Esophagus muscularis mucosa (tissue), 3 donors: Measurements from ENCODE around the gene P2RY8.

Experiments
- POLR2A ChIP-seq: fragments of 450-650 bp; IDR thresholded peaks from one replicate; pipeline ENCODE4 v1.6.1; 2017; ENCODE audit warnings: antibody characterized with exemption, moderate library complexity, mild to moderate bottlenecking, low read depth
- TF ChIP-seq, protein P1 (sequence below), 3 experiments: fragments of 200-600 bp in 2 of 3; fragments of 450-650 bp in 1 of 3; sonication (generic) in 2 of 3; IDR thresholded peaks; one replicate each; pipeline ENCODE4 v1.5.1; 2017 to 2019; ENCODE audit warnings: antibody characterized with exemption in 3 of 3, mild to moderate bottlenecking in 2 of 3, moderate library complexity in 1 of 3

DNA sequence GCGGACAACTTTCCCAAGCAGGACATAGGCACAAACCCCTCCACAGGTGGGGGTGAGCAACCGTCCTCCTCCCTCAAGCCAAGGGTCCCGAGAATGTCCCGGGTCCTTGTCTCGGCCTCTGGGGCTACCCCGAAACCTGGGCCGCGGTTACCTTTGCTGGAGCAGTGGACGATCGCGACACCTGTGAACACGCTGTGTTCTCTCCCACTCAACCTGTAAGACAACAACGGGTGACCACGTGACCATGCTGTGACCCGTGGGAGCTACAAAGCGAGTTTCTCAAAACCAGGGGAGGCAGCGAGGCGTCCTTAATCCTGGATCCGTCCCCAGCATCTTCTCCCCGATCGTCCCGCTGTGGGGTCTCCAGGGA, 102.1 kb downstream of the P2RY8 start:
- TF ChIP-seq, protein P1, sequence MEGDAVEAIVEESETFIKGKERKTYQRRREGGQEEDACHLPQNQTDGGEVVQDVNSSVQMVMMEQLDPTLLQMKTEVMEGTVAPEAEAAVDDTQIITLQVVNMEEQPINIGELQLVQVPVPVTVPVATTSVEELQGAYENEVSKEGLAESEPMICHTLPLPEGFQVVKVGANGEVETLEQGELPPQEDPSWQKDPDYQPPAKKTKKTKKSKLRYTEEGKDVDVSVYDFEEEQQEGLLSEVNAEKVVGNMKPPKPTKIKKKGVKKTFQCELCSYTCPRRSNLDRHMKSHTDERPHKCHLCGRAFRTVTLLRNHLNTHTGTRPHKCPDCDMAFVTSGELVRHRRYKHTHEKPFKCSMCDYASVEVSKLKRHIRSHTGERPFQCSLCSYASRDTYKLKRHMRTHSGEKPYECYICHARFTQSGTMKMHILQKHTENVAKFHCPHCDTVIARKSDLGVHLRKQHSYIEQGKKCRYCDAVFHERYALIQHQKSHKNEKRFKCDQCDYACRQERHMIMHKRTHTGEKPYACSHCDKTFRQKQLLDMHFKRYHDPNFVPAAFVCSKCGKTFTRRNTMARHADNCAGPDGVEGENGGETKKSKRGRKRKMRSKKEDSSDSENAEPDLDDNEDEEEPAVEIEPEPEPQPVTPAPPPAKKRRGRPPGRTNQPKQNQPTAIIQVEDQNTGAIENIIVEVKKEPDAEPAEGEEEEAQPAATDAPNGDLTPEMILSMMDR (IDR thresholded peaks at IDR 0.05) = no peak
- no peak for TF ChIP-seq POLR2A
